Heart right ventricle (tissue), 16 donors: ENCODE data around the gene FAM13A. TPM values are rescaled to one million over a fixed set of nuclear protein-coding genes. Genes with fewer than 3 reads are reported as not detected.
A peak's percentile ranks its signal among the peaks of the same experiment; 100 is the strongest.

Source experiments
- ATAC-seq, 8 donors: fragments of 200-7000 bp; cut with Tn5 transposase; one replicate each; pipeline ENCODE4 v1.9.1; 2020; ENCODE audit warnings: mild to moderate bottlenecking in 8 of 8, moderate library complexity in 8 of 8, moderate number of reproducible peaks in 1 of 8
- DNase-seq, 2 donors: peaks; one replicate each; pipeline ENCODE4 v3.0.0-alpha.2; 2020
- H3K27ac ChIP-seq, 10 donors: fragments of 200-600 bp; sonication (generic) in 2 of 10; one replicate each; pipeline versions ENCODE4 v1.5.0 to v1.8.0; 2020 to 2022; ENCODE audit warnings: mild to moderate bottlenecking in 3 of 10
- H3K27me3 ChIP-seq, 7 donors: fragments of 200-600 bp; one replicate each; pipeline ENCODE4 v1.8.0; 2021 to 2022; ENCODE audit warnings: mild to moderate bottlenecking in 2 of 7
- H3K36me3 ChIP-seq, 9 donors: fragments of 200-600 bp; sonication (generic) in 1 of 9; one replicate each; pipeline versions ENCODE4 v1.5.0 to v1.8.0; 2020 to 2022; ENCODE audit warnings: mild to moderate bottlenecking in 2 of 9
- H3K4me1 ChIP-seq, 9 donors: fragments of 200-600 bp; sonication (generic) in 1 of 9; one replicate each; pipeline versions ENCODE4 v1.5.0 to v1.8.0; 2020 to 2022; ENCODE audit warnings: mild to moderate bottlenecking in 4 of 9
- H3K4me3 ChIP-seq, 10 donors: fragments of 200-600 bp; sonication (generic) in 2 of 10; one replicate each; pipeline versions ENCODE4 v1.5.0 to v1.8.0; 2020 to 2022; ENCODE audit warnings: mild to moderate bottlenecking in 7 of 10, moderate library complexity in 2 of 10
- H3K9me3 ChIP-seq, 11 donors: fragments of 200-600 bp in 10 of 11; sonication (generic) in 2 of 11; one replicate each; pipeline versions ENCODE4 v1.5.0 to v1.8.0; 2013 to 2022; ENCODE audit warnings: mild to moderate bottlenecking in 2 of 11, control low read depth in 1 of 11, moderate library complexity in 1 of 11
- CTCF ChIP-seq, 9 donors: fragments of 200-600 bp; sonication (generic) in 2 of 9; IDR thresholded peaks; one replicate each; pipeline versions ENCODE4 v1.5.0 to v1.8.0; 2021 to 2022; ENCODE audit warnings: antibody characterized with exemption in 9 of 9, mild to moderate bottlenecking in 5 of 9, moderate library complexity in 1 of 9
- WGBS, 2 donors: extraction: QIAGEN DNeasy Blood & Tissue Kit; methylation state at CpG; one replicate each; pipeline ENCODE4 v1.1.7; 2013; ENCODE audit warnings: inconsistent platforms in 1 of 2; 5-methylcytosine and 5-hydroxymethylcytosine counted together
- intact Hi-C, 10 donors: fragments of 100-400 bp; cut with DNase I; formaldehyde crosslinking; loops; one replicate each; pipeline versions ENCODE4 v1.11.1 to v1.14.2; 2022
- polyA plus RNA-seq, 2 donors: library from polyadenylated mRNA; stranded (reverse); fragments of 200-250 nt; gene quantifications; one replicate each; pipeline ENCODE4 v1.2.3, GENCODE V29; 2013
- total RNA-seq, 10 donors: library from RNA; stranded (reverse); fragmentation: NEBNext Ultra II Directional in 3 of 10; extraction: Animal tissue kit (Norgen Biotek cat#: 25700) in 3 of 10; gene quantifications; one replicate each; pipeline versions ENCODE4 v1.2.1 to v1.2.4, GENCODE V29; 2021 to 2023
- donor health status: Arrhythmogenic right ventricular cardiomyopathy.
- donor health status: ischemic (EF 13 %, LVEDD 7.1; RV severe dilation, severe dysfunction).
- donor health status: healthy with polysubstance abuse.
- donor health status: DM: no; HTN: yes; CAD: no.
- donor health status: DM: no; HTN: no; CAD: no.
- donor health status: ischemic (EF 25% LVEDD 6.9; RV normal size, moderate dysfunction).
- donor health status: ischemic (EF 25% LVEDD 5.7; RV mildly dilated, moderate dysfunction).
- donor health status: healthy.
- donor health status: DM: yes; HTN: yes; CAD: no.
- donor health status: Ischemic cardiomyopathy.
- donor health status: ischemic (EF 35%, LVEDD 5.7; RV mildly dilated, moderate dysfunction).
- donor health status: nonischemic (EF 11% LVEDD 7.7; RV severe dilation, severe dysfunction).
- donor health status: DM: yes; HTN: yes; CAD: no.
- donor health status: PGD.
- donor health status: ischemic (EF 29% LVEDD 5.4; RV normal size, mild dysfunction).
- donor health status: nonischemic (EF 23%, LVEDD 6.1; RV moderate dilation, normal function).

The FAM13A gene
- total and polyA plus RNA-seq, 12 donors = 2.4 to 18.4 (median 14.1) TPM

DNA sequence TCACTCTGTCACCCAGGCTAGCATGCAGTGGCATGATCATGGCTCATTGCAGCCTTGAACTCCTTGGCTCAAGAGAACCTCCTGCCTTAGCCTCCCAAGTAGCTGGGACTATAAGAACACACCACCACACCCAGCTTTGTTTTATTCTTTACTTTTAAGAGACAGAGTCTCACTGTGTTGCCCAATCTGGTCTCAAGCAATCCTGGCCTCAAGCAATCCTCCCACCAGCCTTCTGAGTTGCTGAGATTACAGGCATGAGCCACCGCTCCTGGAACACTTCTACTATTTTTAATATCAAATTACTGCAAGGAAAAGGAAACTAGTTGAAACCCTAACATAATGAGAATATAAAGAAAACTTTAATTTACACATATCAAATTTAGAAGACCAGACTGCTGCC, 85.4 kb downstream of the FAM13A start:
- intact Hi-C loops = no loop called here
- ATAC-seq = no peak
- DNase-seq = no peak
- 95 to 98% methylated on average over 1 of the region's 1 CpG for WGBS, 2 donors
- no peak overlapping the region for H3K27ac ChIP-seq
- peaks cover 0 to 12% (median 0%) of the 10 kb centered on the region in 11 donors for H3K9me3 ChIP-seq
- no peaks in the 10 kb centered on the region for H3K27me3 ChIP-seq
- no peak overlapping the region for H3K4me3 ChIP-seq
- H3K4me1 ChIP-seq = peaks cover 0 to 13% (median 0%) of the 10 kb centered on the region in 9 donors
- H3K36me3 ChIP-seq = no peaks in the 10 kb centered on the region
- TF ChIP-seq CTCF (IDR thresholded peaks at IDR 0.05) = no peak

GRCh38 chr4:88969746-88970145, 87.2 kb downstream of the FAM13A start:
- 73 to 85% methylated on average over 1 of the region's 1 CpG for WGBS, 2 donors
- no peak for DNase-seq
- TF ChIP-seq CTCF (IDR thresholded peaks at IDR 0.05) = no peak
- Histone ChIP-seq H3K27ac (no peak overlapping the region), H3K4me3 (no peak overlapping the region), H3K27me3 (no peaks in the 10 kb centered on the region), H3K36me3 (no peaks in the 10 kb centered on the region), H3K4me1 (peaks cover 0 to 13% (median 0%) of the 10 kb centered on the region in 9 donors), H3K9me3 (peaks cover 0 to 12% (median 0%) of the 10 kb centered on the region in 11 donors)
- no peak for ATAC-seq
- intact Hi-C loops = no loop called here

DNA sequence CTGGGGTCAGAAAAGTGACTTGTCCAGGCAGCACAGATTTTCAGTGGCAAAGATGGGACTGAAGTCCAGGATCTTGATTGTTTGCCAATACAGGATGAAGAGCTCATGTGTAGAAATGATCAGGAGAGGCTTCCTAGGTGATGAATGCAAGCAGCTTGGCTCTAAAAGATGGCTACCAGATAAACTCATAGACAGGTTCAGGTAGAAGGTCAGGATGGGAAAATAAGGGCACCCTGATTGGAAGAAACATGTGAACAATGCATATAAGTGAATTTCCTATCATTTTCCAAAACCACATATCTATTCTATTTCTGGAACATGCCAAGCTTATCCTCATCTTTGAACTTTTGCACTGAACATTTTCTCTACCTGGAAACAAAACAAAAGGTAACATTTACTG, 87.7 kb downstream of the FAM13A start:
- H3K4me3 ChIP-seq = no peak overlapping the region
- H3K27ac ChIP-seq = no peak overlapping the region
- H3K9me3 ChIP-seq = peaks cover 0 to 12% (median 0%) of the 10 kb centered on the region in 11 donors
- intact Hi-C loops = no loop called here
- H3K4me1 ChIP-seq = peaks cover 0 to 13% (median 0%) of the 10 kb centered on the region in 9 donors
- no peak for TF ChIP-seq CTCF (IDR thresholded peaks at IDR 0.05)
- H3K27me3 ChIP-seq = no peaks in the 10 kb centered on the region
- H3K36me3 ChIP-seq = no peaks in the 10 kb centered on the region
- DNase-seq = no peak
- no peak for ATAC-seq

- 70 to 71% methylated on average over 2 of the region's 2 CpGs for WGBS, 2 donors
- H3K4me3 ChIP-seq = no peak overlapping the region
- DNase-seq (no peak), ATAC-seq (no peak)
- intact Hi-C loops = no loop called here
- peak overlapping the region in 1 of 10 donors; percentile 1 for H3K27ac ChIP-seq
- no peak for TF ChIP-seq CTCF (IDR thresholded peaks at IDR 0.05)
- H3K27me3 ChIP-seq = no peaks in the 10 kb centered on the region
- H3K4me1 ChIP-seq = peaks cover 0 to 17% (median 0%) of the 10 kb centered on the region in 9 donors
- H3K9me3 ChIP-seq = peaks cover 0 to 2% (median 0%) of the 10 kb centered on the region in 11 donors
- H3K36me3 ChIP-seq = no peaks in the 10 kb centered on the region
Observed at GRCh38 chr4:88967883-88968331, 89.1 kb downstream of the FAM13A start.
